H1 (cell line): ENCODE measurements around the gene TRAPPC6A. TPM values are rescaled to one million over a fixed set of nuclear protein-coding genes. Genes with fewer than 3 reads are reported as not detected.

ENCODE experiments used
- CTCF ChIA-PET: fragments of 300-600 bp; sonication (Branson Sonifier 250); formaldehyde crosslinking; loops from one replicate; lab custom pipeline; 2021; ENCODE audit not compliant: partially characterized antibody; lab: Charles Lee
- POLR2A ChIA-PET: fragments of 300-600 bp; sonication (Branson Sonifier 250); formaldehyde crosslinking; loops from one replicate; lab custom pipeline; 2021; ENCODE audit warnings: inconsistent platforms; ENCODE audit not compliant: partially characterized antibody; lab: Charles Lee
- DNase-seq, 2 experiments: peaks; one replicate each; pipeline versions ENCODE4 v3.0.0 to v3.0.0-alpha.2; 2010 to 2022; ENCODE audit warnings: low spot score in 2 of 2, low read depth in 1 of 2, mixed read lengths in 1 of 2
- FAIRE-seq: peaks from 2 replicates; lab custom pipeline; 2011; peaks lifted over from hg19 to GRCh38; lab: Jason Lieb, UNC
- H2AFZ ChIP-seq: 2 replicates; pipeline ENCODE4 v1.8.1; 2012; ENCODE audit warnings: low read length, inconsistent platforms
- H2AK5ac ChIP-seq: 2 replicates; pipeline ENCODE4 v1.6.1; 2013; ENCODE audit warnings: low read depth, low read length
- H2BK120ac ChIP-seq: replicated peaks from 2 replicates; pipeline ENCODE3; 2013; ENCODE audit warnings: low read depth, low read length, inconsistent platforms
- H2BK12ac ChIP-seq: 2 replicates; pipeline ENCODE4 v1.6.1; 2013; ENCODE audit warnings: low read depth, low read length
- H2BK15ac ChIP-seq: 2 replicates; pipeline ENCODE4 v1.6.1; 2013; ENCODE audit warnings: low read length
- H2BK20ac ChIP-seq: 2 replicates; pipeline ENCODE4 v1.6.1; 2013; ENCODE audit warnings: low read length
- H2BK5ac ChIP-seq: 2 replicates; pipeline ENCODE4 v1.6.1; 2013; ENCODE audit warnings: low read depth, low read length
- H3K14ac ChIP-seq: 2 replicates; pipeline ENCODE4 v1.6.1; 2013; ENCODE audit warnings: inconsistent platforms; ENCODE audit not compliant: insufficient read length
- H3K18ac ChIP-seq: 2 replicates; pipeline ENCODE4 v1.6.1; 2013; ENCODE audit warnings: low read length; ENCODE audit errors: extremely low read depth
- H3K23ac ChIP-seq: 2 replicates; pipeline ENCODE4 v1.6.1; 2013; ENCODE audit warnings: inconsistent platforms; ENCODE audit not compliant: insufficient read length
- H3K23me2 ChIP-seq: 2 replicates; pipeline ENCODE4 v1.6.1; 2013; ENCODE audit warnings: low read depth, low read length
- H3K27ac ChIP-seq: 2 replicates; pipeline ENCODE4 v1.6.1; 2011; ENCODE audit warnings: low read depth, low read length, inconsistent platforms
- H3K27me3 ChIP-seq, 4 experiments: replicated peaks in 1 of 4; 1 replicate in 1 of 4; 2 replicates in 3 of 4; pipeline versions ENCODE4 v1.6.1 to v1.8.1; 2011 to 2013; ENCODE audit warnings: low read length in 3 of 4, mild to moderate bottlenecking in 3 of 4, inconsistent platforms in 2 of 4, mixed read lengths in 2 of 4, moderate library complexity in 1 of 4; ENCODE audit not compliant: control insufficient read depth in 3 of 4, insufficient read depth in 3 of 4; ENCODE audit errors: extremely low read depth in 1 of 4
- H3K36me3 ChIP-seq, 4 experiments: 2 replicates each; pipeline versions ENCODE4 v1.6.1 to v1.8.1; 2011 to 2013; ENCODE audit warnings: mild to moderate bottlenecking in 4 of 4, low read length in 3 of 4, moderate library complexity in 2 of 4, control low read depth in 1 of 4, inconsistent platforms in 1 of 4; ENCODE audit not compliant: insufficient read depth in 4 of 4, control insufficient read depth in 2 of 4
- H3K4ac ChIP-seq: replicated peaks from 2 replicates; pipeline ENCODE3; 2013; ENCODE audit warnings: low read length, low read depth, mixed read lengths, inconsistent platforms; ENCODE audit not compliant: insufficient read length
- H3K4me1 ChIP-seq, 4 experiments: replicated peaks in 1 of 4; 1 replicate in 1 of 4; 2 replicates in 3 of 4; pipeline versions ENCODE4 v1.6.1 to v1.8.1; 2011 to 2013; ENCODE audit warnings: low read length in 3 of 4, inconsistent platforms in 2 of 4, mixed read lengths in 1 of 4; ENCODE audit not compliant: insufficient read depth in 4 of 4, control insufficient read depth in 3 of 4
- H3K4me2 ChIP-seq, 2 experiments: 2 replicates each; pipeline versions ENCODE4 v1.6.1 to v1.8.1; 2011 to 2013; ENCODE audit warnings: low read depth in 2 of 2, low read length in 2 of 2, control low read depth in 1 of 2, inconsistent platforms in 1 of 2, mild to moderate bottlenecking in 1 of 2; ENCODE audit not compliant: insufficient read depth in 1 of 2
- H3K4me3 ChIP-seq, 4 experiments: fragments of 200-600, 300-600 bp in 1 of 4; sonication (generic), shearing (Covaris generic), sonication (Bioruptor Twin) in 1 of 4; 2 replicates each; pipeline versions ENCODE4 v1.5.1 to v1.8.1; 2011 to 2016; ENCODE audit warnings: low read length in 4 of 4, low read depth in 3 of 4, control low read depth in 2 of 4, inconsistent platforms in 2 of 4, mild to moderate bottlenecking in 2 of 4, mixed read lengths in 1 of 4, moderate library complexity in 1 of 4; ENCODE audit not compliant: insufficient read depth in 2 of 4; ENCODE audit errors: extremely low read depth in 1 of 4
- H3K56ac ChIP-seq: replicated peaks from 2 replicates; pipeline ENCODE3; 2013; ENCODE audit warnings: low read depth, mild to moderate bottlenecking, mixed read lengths, low read length, inconsistent platforms; ENCODE audit not compliant: insufficient read length
- H3K79me1 ChIP-seq: 2 replicates; pipeline ENCODE4 v1.6.1; 2013; ENCODE audit warnings: low read depth, low read length, control low read depth
- H3K79me2 ChIP-seq, 2 experiments: 2 replicates each; pipeline versions ENCODE4 v1.6.1 to v1.8.1; 2012 to 2013; ENCODE audit warnings: low read length in 2 of 2, mild to moderate bottlenecking in 2 of 2, inconsistent platforms in 1 of 2; ENCODE audit not compliant: insufficient read depth in 2 of 2, control insufficient read depth in 1 of 2
- H3K9ac ChIP-seq, 4 experiments: replicated peaks in 1 of 4; 1 replicate in 1 of 4; 2 replicates in 3 of 4; pipeline versions ENCODE4 v1.6.1 to v1.8.1; 2011 to 2013; ENCODE audit warnings: low read depth in 3 of 4, low read length in 3 of 4, control low read depth in 2 of 4, mild to moderate bottlenecking in 2 of 4, moderate library complexity in 2 of 4, inconsistent platforms in 1 of 4; ENCODE audit errors: extremely low read depth in 1 of 4
- H3K9me3 ChIP-seq, 2 experiments: 2 replicates each; pipeline versions ENCODE4 v1.6.1 to v1.8.1; 2012 to 2013; ENCODE audit warnings: mild to moderate bottlenecking in 2 of 2, moderate library complexity in 2 of 2, control low read depth in 1 of 2, inconsistent platforms in 1 of 2, low read depth in 1 of 2, low read length in 1 of 2, mixed read lengths in 1 of 2; ENCODE audit not compliant: insufficient read depth in 2 of 2
- H4K20me1 ChIP-seq, 2 experiments: replicated peaks in 1 of 2; 2 replicates each; pipeline versions ENCODE3 to v1.8.1; 2011 to 2013; ENCODE audit warnings: inconsistent platforms in 2 of 2, low read length in 2 of 2, mild to moderate bottlenecking in 1 of 2; ENCODE audit not compliant: insufficient read depth in 2 of 2, control insufficient read depth in 1 of 2
- H4K5ac ChIP-seq: 2 replicates; pipeline ENCODE4 v1.6.1; 2013; ENCODE audit warnings: low read length, low read depth, mixed read lengths, inconsistent platforms; ENCODE audit not compliant: insufficient read length
- H4K8ac ChIP-seq: 2 replicates; pipeline ENCODE4 v1.8.0; 2013; ENCODE audit warnings: mild to moderate bottlenecking, moderate library complexity, low read length, inconsistent platforms; ENCODE audit not compliant: insufficient read depth; ENCODE audit errors: extremely low read depth
- H4K91ac ChIP-seq: replicated peaks from 2 replicates; pipeline ENCODE3; 2013; ENCODE audit warnings: low read length, mixed read lengths, inconsistent platforms; ENCODE audit not compliant: insufficient read length
- BCL11A ChIP-seq, 2 experiments: IDR thresholded peaks; one replicate each; pipeline ENCODE4 v1.6.1; 2011; ENCODE audit warnings: low read depth in 2 of 2, low read length in 2 of 2, mild to moderate bottlenecking in 2 of 2
- CREB1 ChIP-seq: IDR thresholded peaks from 2 replicates; pipeline ENCODE4 v1.6.1; 2012; ENCODE audit warnings: inconsistent platforms
- GABPA ChIP-seq: IDR thresholded peaks from 2 replicates; pipeline ENCODE4 v1.6.1; 2011; ENCODE audit warnings: mild to moderate bottlenecking, low read length, moderate library complexity, borderline replicate concordance; ENCODE audit not compliant: insufficient read depth
- NRF1 ChIP-seq: IDR thresholded peaks from 2 replicates; pipeline ENCODE4 v1.6.1; 2011; ENCODE audit warnings: mild to moderate bottlenecking, low read depth, low read length, improper control_type of control experiment
- RAD21 ChIP-seq, 2 experiments: IDR thresholded peaks in 1 of 2; conservative IDR thresholded peaks in 1 of 2; 2 replicates each; pipeline ENCODE4 v1.6.1; 2011; ENCODE audit warnings: low read depth in 2 of 2, low read length in 2 of 2, improper control_type of control experiment in 1 of 2, inconsistent platforms in 1 of 2, mild to moderate bottlenecking in 1 of 2, moderate library complexity in 1 of 2
- RBBP5 ChIP-seq: IDR thresholded peaks from 2 replicates; pipeline ENCODE4 v1.7.1; 2012; ENCODE audit warnings: low read depth, mild to moderate bottlenecking, inconsistent platforms, low read length, moderate library complexity, borderline replicate concordance
- SIRT6 ChIP-seq: IDR thresholded peaks from one replicate; pipeline ENCODE4 v1.7.1; 2012; ENCODE audit warnings: low read length, inconsistent platforms
- SP2 ChIP-seq: IDR thresholded peaks from 2 replicates; pipeline ENCODE4 v1.6.1; 2012; ENCODE audit warnings: mild to moderate bottlenecking, low read length, inconsistent platforms
- SRF ChIP-seq: IDR thresholded peaks from 2 replicates; pipeline ENCODE4 v1.6.1; 2011; ENCODE audit warnings: mild to moderate bottlenecking, low read depth, low read length, moderate library complexity
- TBP ChIP-seq: IDR thresholded peaks from 2 replicates; pipeline ENCODE4 v1.6.1; 2011; ENCODE audit warnings: low read depth, low read length, improper control_type of control experiment
- YY1 ChIP-seq: IDR thresholded peaks from 2 replicates; pipeline ENCODE4 v1.6.1; 2011; ENCODE audit warnings: low read depth, mild to moderate bottlenecking, low read length
- WGBS, 2 experiments: shearing (Covaris generic) in 1 of 2; methylation state at CpG; one replicate each; pipeline versions ENCODE4 v1.1.6 to v1.1.7; 2013 to 2015; ENCODE audit warnings: low lambda C conversion rate in 2 of 2, mixed read lengths in 2 of 2, inconsistent platforms in 1 of 2, low coverage in 1 of 2, missing lambda C conversion rate in 1 of 2; ENCODE audit not compliant: insufficient replicate concordance in 2 of 2, insufficient coverage in 1 of 2, insufficient read length in 1 of 2; ENCODE audit errors: extremely low coverage in 1 of 2, missing lambda C conversion rate in 1 of 2; 5-methylcytosine and 5-hydroxymethylcytosine counted together
- polyA plus RNA-seq, 7 experiments: library from polyadenylated mRNA; depleted of rRNA in 3 of 7; stranded (reverse) in 5 of 7; unstranded in 2 of 7; fragments of >200 nt in 5 of 7; fragments of 200-250 nt in 2 of 7; gene quantifications; 1 replicate in 5 of 7; 2 replicates in 1 of 7; 4 replicates in 1 of 7; pipeline versions ENCODE4 v1.2.1 to v1.2.3, GENCODE V29; 2011 to 2013; ENCODE audit warnings: missing spikeins in 2 of 7, mixed read lengths in 2 of 7
- total RNA-seq: library from RNA; stranded (reverse); fragmentation: NEBNext Ultra II Directional; extraction: Animal tissue kit (Norgen Biotek cat#: 25700); gene quantifications from 2 replicates; pipeline ENCODE4 v1.2.1, GENCODE V29; 2021
- TF ChIP-seq, protein P1 (sequence below): IDR thresholded peaks from 2 replicates; pipeline ENCODE4 v1.6.1; 2011; ENCODE audit warnings: low read length, improper control_type of control experiment

The TRAPPC6A gene
- total and polyA plus RNA-seq, 2 of the 8 experiments (the other 6 are each of a cell fraction or from before 2014, with no cell fraction given) = 31.8 to 130 TPM

DNA sequence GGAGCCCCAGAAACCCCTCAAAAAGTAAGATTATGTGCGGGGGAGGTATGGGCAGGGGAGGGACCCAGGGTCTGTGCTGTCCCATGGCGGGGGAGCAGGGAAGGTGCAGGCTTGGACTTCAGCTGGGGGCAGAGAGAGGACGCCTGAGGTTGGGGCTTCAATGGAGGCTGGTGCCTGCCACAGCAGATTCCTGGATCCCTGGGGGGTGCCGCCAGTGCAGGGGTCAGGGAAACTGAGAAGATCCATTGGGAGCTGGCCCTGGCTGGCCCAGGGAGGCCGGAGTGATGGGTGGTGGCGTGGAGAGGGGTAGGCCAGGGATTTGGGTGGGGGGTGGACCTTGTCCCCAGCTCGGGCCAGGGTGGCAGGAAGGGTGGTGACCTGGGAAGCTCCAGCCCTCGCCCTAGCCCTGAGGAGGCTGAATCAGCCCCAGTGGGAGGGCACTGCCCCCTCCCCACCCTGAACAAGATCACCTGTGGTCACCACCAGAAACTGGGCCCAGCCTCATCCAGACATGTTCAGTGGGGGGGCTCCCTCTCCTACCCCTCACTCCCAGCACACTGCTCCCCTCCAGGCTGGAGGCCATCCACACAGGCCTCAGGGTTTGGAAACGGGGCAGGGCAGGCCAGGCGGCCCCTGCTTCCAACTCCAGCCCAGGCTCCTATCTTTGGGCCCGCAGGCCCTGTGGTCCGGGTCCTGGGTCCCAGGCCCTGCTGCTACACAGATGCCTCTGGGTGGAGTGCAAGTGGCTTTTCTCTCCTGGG, 18.6 kb downstream of the TRAPPC6A start:
- peaks cover 0 to 3% of the 10 kb centered on the region in 2 experiments for H4K20me1 ChIP-seq
- no peak overlapping the region for H2BK15ac ChIP-seq
- no peak overlapping the region for H2AK5ac ChIP-seq
- H3K27ac ChIP-seq = no peak overlapping the region
- no peaks in the 10 kb centered on the region for H3K36me3 ChIP-seq
- CTCF ChIA-PET = interaction anchor here (0.7 to 4.0 kb wide), 8 partner anchors 11 to 173 kb away, joined by 3 to 32 read pairs (median 4); no protein-coding TSS in a partner anchor
- no peak overlapping the region for H3K56ac ChIP-seq
- POLR2A ChIA-PET = interaction anchor here (0.6 to 3.1 kb wide), 4 partner anchors 10 to 30 kb away, joined by 3 to 20 read pairs (median 8); no protein-coding TSS in a partner anchor
- H3K4me1 ChIP-seq = peaks cover 0 to 14% (median 7%) of the 10 kb centered on the region in 4 experiments; a peak in 5 of 7 replicates
- no peak overlapping the region for H2AFZ ChIP-seq
- no peak for FAIRE-seq
- H3K23ac ChIP-seq = no peak overlapping the region
- H4K5ac ChIP-seq = no peak overlapping the region
- no peak overlapping the region for H3K14ac ChIP-seq
- DNase-seq = no peak
- 79% methylated on average over 10 of the region's 12 CpGs; no CpG with 5 or more reads in 1 of the 2 experiments for WGBS, 2 experiments
- no peak overlapping the region for H4K91ac ChIP-seq
- H2BK12ac ChIP-seq = no peak overlapping the region
- H2BK5ac ChIP-seq = no peak overlapping the region
- no peaks in the 10 kb centered on the region for H3K79me2 ChIP-seq
- no peak for TF ChIP-seq TBP
- no peak for TF ChIP-seq SIRT6
- TF ChIP-seq SP2 = no peak
- TF ChIP-seq RAD21 (IDR thresholded peaks at IDR 0.05 in 1 of 2, conservative IDR thresholded peaks at IDR 0.05 in 1 of 2; ENCODE audit: low read depth in 2 of 2, low read length in 2 of 2) = no peak
- TF ChIP-seq YY1 = no peak
- TF ChIP-seq SRF = no peak
- TF ChIP-seq RBBP5 = no peak
- TF ChIP-seq, protein P1, sequence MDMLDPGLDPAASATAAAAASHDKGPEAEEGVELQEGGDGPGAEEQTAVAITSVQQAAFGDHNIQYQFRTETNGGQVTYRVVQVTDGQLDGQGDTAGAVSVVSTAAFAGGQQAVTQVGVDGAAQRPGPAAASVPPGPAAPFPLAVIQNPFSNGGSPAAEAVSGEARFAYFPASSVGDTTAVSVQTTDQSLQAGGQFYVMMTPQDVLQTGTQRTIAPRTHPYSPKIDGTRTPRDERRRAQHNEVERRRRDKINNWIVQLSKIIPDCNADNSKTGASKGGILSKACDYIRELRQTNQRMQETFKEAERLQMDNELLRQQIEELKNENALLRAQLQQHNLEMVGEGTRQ = no peak
- TF ChIP-seq CREB1 = no peak
- no peak for TF ChIP-seq BCL11A (IDR thresholded peaks at IDR 0.05; ENCODE audit: low read depth in 2 of 2, low read length in 2 of 2)
- TF ChIP-seq GABPA = no peak
- TF ChIP-seq NRF1 = no peak
- no peak overlapping the region for H2BK120ac ChIP-seq
- H3K9ac ChIP-seq = no peak overlapping the region
- no peak overlapping the region for H3K4me3 ChIP-seq
- no peak overlapping the region for H3K4ac ChIP-seq
- H4K8ac ChIP-seq = no peak overlapping the region
- no peaks in the 10 kb centered on the region for H3K79me1 ChIP-seq
- H3K9me3 ChIP-seq = no peaks in the 10 kb centered on the region
- no peak overlapping the region for H2BK20ac ChIP-seq
- H3K18ac ChIP-seq = no peak overlapping the region
- H3K27me3 ChIP-seq = peaks cover under 1 to 16% (median 11%) of the 10 kb centered on the region in 4 experiments
- no peaks in the 10 kb centered on the region for H3K23me2 ChIP-seq
- no peak overlapping the region for H3K4me2 ChIP-seq
